Measurements from ENCODE around the gene LCOR. TPM values are rescaled to one million over a fixed set of nuclear protein-coding genes. Genes with fewer than 3 reads are reported as not detected.

Gene LCOR
- total RNA-seq, 4 donors from 2014 or later = 22.3 to 220 (median 38.5) TPM

GRCh38 chr10:96829029-96829773, 2.9 kb upstream of the LCOR start:
- no peaks in the 10 kb centered on the region for H3K9me3 ChIP-seq
- no peak overlapping the region for H3K4me3 ChIP-seq
- WGBS, 2 donors (ENCODE audit: low coverage in 1 of 2) = 88 to 90% methylated on average over 4 to 5 of the region's 5 CpGs
- no peaks in the 10 kb centered on the region for H3K27me3 ChIP-seq
- peaks cover 0 to 26% (median 0%) of the 10 kb centered on the region in 3 donors for H3K4me1 ChIP-seq
- no peak for ATAC-seq
- no peak overlapping the region for H3K27ac ChIP-seq
- no peak for TF ChIP-seq POLR2A (IDR thresholded peaks at IDR 0.05)
- no peaks in the 10 kb centered on the region for H3K36me3 ChIP-seq

- TF ChIP-seq EP300 (IDR thresholded peaks at IDR 0.05) = no peak
- TF ChIP-seq CTCF (IDR thresholded peaks at IDR 0.05) = peak; percentile 75 to 88 (median 84)
- Histone ChIP-seq H3K27ac (peak overlapping the region; percentile 88 to 99 (median 97)), H3K9me3 (no peaks in the 10 kb centered on the region), H3K27me3 (no peaks in the 10 kb centered on the region), H3K4me1 (peaks cover 0 to 40% (median 3%) of the 10 kb centered on the region in 3 donors), H3K36me3 (no peaks in the 10 kb centered on the region), H3K4me3 (no peak overlapping the region)
- no peak for ATAC-seq
- 32 to 40% methylated on average over 15 to 17 of the region's 17 CpGs for WGBS, 2 donors (ENCODE audit: low coverage in 1 of 2)
Measured at GRCh38 chr10:96830511-96831199, 1.4 kb upstream of the LCOR start.

GRCh38 chr10:96831200-96831866, 765 bp upstream of the LCOR start:
- 10 to 20% methylated on average over 10 of the region's 14 CpGs for WGBS, 2 donors (ENCODE audit: low coverage in 1 of 2)
- no peak for TF ChIP-seq EP300 (IDR thresholded peaks at IDR 0.05)
- no peak for TF ChIP-seq POLR2A (IDR thresholded peaks at IDR 0.05)
- TF ChIP-seq CTCF (IDR thresholded peaks at IDR 0.05) = peak in 1 of 4 experiments; percentile 19
- no peak for ATAC-seq
- Histone ChIP-seq H3K27me3 (no peaks in the 10 kb centered on the region), H3K27ac (peak overlapping the region; percentile 88 to 99 (median 97)), H3K4me3 (peak overlapping the region; percentile 55 to 97), H3K4me1 (peaks cover 0 to 47% (median 9%) of the 10 kb centered on the region in 3 donors), H3K9me3 (no peaks in the 10 kb centered on the region), H3K36me3 (no peaks in the 10 kb centered on the region)

GRCh38 chr10:96832721-96833219, 672 bp downstream of the LCOR start:
- Histone ChIP-seq H3K27me3 (no peaks in the 10 kb centered on the region), H3K9me3 (no peaks in the 10 kb centered on the region), H3K36me3 (no peaks in the 10 kb centered on the region), H3K4me1 (peaks cover 0 to 62% (median 9%) of the 10 kb centered on the region in 3 donors), H3K27ac (peak overlapping the region; percentile 90 to 99 (median 97)), H3K4me3 (peak overlapping the region; percentile 89 to 97)
- no CpG with 5 or more reads among the region's 72 CpGs for WGBS, 2 donors (ENCODE audit: low coverage in 1 of 2)
- peak; percentile 70 for ATAC-seq
- TF ChIP-seq POLR2AphosphoS5 (IDR thresholded peaks at IDR 0.05) = peak; percentile 36
- no peak for TF ChIP-seq CTCF (IDR thresholded peaks at IDR 0.05)
- peak in 1 of 2 donors; percentile 49 for TF ChIP-seq POLR2A (IDR thresholded peaks at IDR 0.05)
- TF ChIP-seq EP300 (IDR thresholded peaks at IDR 0.05) = no peak
